ENCODE measurements around the gene IQCE. TPM values are rescaled to one million over a fixed set of nuclear protein-coding genes. Genes with fewer than 3 reads are reported as not detected.
A peak's percentile ranks its signal among the peaks of the same experiment; 100 is the strongest.

IQCE gene
- total and polyA plus RNA-seq, 11 donors: 5.0 to 14.1 (median 10.3) TPM

DNA sequence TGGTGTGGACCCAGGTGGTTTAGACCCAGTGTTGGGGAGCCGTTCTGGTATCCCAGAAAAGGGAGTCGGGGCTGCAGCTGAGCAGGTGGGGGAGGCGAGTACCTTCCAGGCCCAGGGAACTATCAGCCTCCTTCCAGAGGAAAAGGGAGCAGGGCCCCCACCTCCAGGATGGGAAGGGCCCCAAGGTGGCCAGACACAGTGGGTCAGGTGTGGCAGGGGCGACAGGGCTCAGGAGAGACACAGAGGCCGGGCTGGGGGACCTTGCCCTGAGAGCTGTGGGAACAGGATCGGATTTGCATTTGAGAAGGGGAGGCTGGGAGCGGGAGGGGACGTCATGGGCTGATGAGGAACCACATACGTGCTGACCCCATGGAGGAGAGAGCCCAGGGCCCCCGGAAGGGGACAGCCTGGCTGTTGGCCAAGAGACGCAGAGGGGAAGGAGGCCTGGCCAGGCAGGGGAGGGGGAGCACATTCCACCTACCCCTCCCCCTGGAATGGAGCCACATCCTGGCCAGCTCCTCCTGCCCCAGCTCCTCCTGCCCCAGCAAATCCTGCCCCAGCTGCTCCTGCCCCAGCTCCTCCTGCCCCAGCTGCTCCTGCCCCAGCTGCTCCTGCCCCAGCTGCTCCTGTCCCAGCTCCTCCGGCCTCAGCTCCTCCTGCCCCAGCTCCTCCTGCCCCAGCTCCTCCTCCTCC, 63.3 kb downstream of the IQCE start:
- Histone ChIP-seq H3K4me1 (peaks cover 4 to 50% (median 35%) of the 10 kb centered on the region in 12 donors), H3K4me3 (no peak overlapping the region), H3K27me3 (no peaks in the 10 kb centered on the region), H3K9me3 (no peaks in the 10 kb centered on the region), H3K36me3 (no peaks in the 10 kb centered on the region), H3K27ac (peak overlapping the region in 2 of 12 donors; percentile 17 to 39)
- TF ChIP-seq, protein P1, sequence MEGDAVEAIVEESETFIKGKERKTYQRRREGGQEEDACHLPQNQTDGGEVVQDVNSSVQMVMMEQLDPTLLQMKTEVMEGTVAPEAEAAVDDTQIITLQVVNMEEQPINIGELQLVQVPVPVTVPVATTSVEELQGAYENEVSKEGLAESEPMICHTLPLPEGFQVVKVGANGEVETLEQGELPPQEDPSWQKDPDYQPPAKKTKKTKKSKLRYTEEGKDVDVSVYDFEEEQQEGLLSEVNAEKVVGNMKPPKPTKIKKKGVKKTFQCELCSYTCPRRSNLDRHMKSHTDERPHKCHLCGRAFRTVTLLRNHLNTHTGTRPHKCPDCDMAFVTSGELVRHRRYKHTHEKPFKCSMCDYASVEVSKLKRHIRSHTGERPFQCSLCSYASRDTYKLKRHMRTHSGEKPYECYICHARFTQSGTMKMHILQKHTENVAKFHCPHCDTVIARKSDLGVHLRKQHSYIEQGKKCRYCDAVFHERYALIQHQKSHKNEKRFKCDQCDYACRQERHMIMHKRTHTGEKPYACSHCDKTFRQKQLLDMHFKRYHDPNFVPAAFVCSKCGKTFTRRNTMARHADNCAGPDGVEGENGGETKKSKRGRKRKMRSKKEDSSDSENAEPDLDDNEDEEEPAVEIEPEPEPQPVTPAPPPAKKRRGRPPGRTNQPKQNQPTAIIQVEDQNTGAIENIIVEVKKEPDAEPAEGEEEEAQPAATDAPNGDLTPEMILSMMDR (IDR thresholded peaks at IDR 0.05): no peak
- no peak for TF ChIP-seq POLR2A (IDR thresholded peaks at IDR 0.05)
- ATAC-seq (peak in 1 of 4 donors; percentile 23), DNase-seq (peak in 3 of 5 donors; percentile 66 to 71 (median 70))
- intact Hi-C loops (cut with DNase I): no loop called here
- 39 to 51% (median 43%) methylated on average over 9 to 12 of the region's 12 CpGs for WGBS, 4 donors

DNA sequence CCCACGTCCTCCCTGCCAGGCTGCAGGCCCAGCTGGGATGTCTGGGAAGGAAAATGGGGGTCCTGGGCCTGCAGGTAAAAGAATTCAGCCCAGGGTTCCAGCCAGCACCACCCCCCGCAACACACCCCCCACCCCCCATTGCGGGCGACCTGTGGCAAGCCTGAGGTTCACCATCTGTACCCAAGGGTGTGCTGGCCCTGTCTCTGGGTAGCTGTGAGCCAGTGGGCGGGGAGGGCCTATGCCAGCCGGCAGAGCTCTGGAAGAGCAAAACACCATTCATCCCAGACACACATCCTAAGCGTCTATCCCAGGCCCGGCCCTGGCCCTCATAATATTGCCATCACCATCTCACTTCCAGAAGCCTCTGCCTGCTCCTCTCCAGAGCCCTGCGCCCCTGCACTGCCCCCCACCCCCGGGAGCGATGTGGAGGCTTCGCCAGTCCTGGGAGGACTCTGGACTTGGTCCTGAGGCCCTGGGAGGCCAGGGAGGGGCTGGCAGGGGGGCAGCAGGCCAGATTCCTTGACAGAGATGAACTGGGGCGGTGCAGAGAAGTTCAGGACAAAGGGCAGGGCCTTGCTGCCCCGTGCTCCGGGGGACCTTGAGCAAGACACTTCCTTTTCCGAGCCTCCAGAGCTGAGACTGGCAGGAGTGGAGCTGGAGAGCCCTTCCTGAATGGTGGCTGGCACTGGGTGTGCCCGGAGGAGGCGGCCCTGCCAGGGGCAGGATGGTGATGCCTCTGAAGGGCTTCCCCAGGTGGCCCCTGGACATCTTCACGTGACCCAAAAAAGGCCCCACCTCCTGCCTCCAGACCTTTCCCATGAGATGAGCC, 64.3 kb downstream of the IQCE start:
- Histone ChIP-seq H3K27ac (no peak overlapping the region), H3K27me3 (no peaks in the 10 kb centered on the region), H3K9me3 (no peaks in the 10 kb centered on the region), H3K4me3 (no peak overlapping the region), H3K4me1 (peaks cover 4 to 40% (median 29%) of the 10 kb centered on the region in 12 donors), H3K36me3 (no peaks in the 10 kb centered on the region)
- intact Hi-C loops (cut with DNase I): no loop called here
- DNase-seq: peak in 2 of 5 donors; percentile 21 to 66
- no peak for TF ChIP-seq POLR2A (IDR thresholded peaks at IDR 0.05)
- TF ChIP-seq, protein P1 (IDR thresholded peaks at IDR 0.05): no peak
- WGBS, 4 donors: 65 to 77% (median 73%) methylated on average over 15 to 19 of the region's 19 CpGs
- ATAC-seq: peak in 3 of 4 donors; percentile 24 to 55 (median 35)

DNA sequence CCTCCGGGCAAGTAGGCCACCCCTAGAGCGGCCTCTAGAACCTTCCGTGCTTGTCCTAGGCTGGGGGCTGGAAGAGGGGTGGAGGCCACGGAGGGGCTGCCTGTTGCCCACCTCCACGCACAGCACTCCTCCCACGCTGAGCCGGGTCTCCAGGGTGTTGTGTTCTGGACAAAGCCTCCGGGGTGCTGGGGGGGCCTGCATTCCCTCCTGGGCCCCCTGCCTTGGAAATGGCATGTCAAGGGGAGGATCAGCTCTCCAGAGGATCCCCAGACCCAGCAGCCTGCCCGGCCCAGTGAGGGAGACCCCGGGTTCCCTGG, 64.9 kb downstream of the IQCE start:
- no peaks in the 10 kb centered on the region for H3K9me3 ChIP-seq
- ATAC-seq: no peak
- WGBS, 4 donors: 87 to 93% (median 93%) methylated on average over 9 to 10 of the region's 10 CpGs; no CpG with 5 or more reads in 1 of the 4 donors
- TF ChIP-seq, protein P1 (IDR thresholded peaks at IDR 0.05): no peak
- TF ChIP-seq POLR2A (IDR thresholded peaks at IDR 0.05): no peak
- H3K36me3 ChIP-seq: no peaks in the 10 kb centered on the region
- H3K4me1 ChIP-seq: peaks cover 4 to 38% (median 26%) of the 10 kb centered on the region in 12 donors
- no peak overlapping the region for H3K4me3 ChIP-seq
- intact Hi-C loops (cut with DNase I): no loop called here
- H3K27me3 ChIP-seq: no peaks in the 10 kb centered on the region
- no peak for DNase-seq
- no peak overlapping the region for H3K27ac ChIP-seq

DNA sequence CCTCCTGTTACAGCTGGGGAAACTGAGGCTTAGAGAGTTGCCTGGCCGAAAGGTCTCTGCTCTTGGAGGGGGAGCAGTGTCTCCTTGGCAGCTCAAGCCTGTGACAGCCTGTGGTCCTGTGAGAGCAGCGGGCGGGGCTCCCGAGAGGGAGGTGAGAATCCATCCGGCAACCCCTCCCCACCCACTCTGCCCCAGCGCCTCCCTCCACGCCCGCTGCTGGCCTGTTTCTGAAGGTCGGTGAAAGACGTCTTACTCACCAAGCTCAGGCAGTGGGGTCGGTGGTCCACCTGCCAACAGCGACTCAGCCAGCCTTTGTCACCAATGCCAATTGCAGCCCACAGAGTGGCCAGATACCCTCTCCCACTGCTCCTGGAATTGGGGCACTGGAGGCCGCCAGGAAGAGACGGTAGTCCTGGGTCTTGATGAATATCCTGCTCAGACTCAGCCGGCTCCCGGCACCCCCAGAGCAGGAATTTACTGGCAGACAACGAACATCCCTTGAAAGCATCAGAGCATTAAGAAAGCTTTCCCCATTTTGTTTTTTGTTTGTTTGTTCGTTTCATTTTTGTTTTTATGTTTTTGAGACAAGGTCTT, 65.6 kb downstream of the IQCE start:
- Histone ChIP-seq H3K4me3 (no peak overlapping the region), H3K9me3 (no peaks in the 10 kb centered on the region), H3K4me1 (peaks cover 4 to 38% (median 26%) of the 10 kb centered on the region in 12 donors), H3K27me3 (no peaks in the 10 kb centered on the region), H3K36me3 (no peaks in the 10 kb centered on the region), H3K27ac (no peak overlapping the region)
- no peak for ATAC-seq
- no peak for TF ChIP-seq POLR2A (IDR thresholded peaks at IDR 0.05)
- TF ChIP-seq, protein P1 (IDR thresholded peaks at IDR 0.05): no peak
- WGBS, 4 donors: 81 to 87% (median 86%) methylated on average over 16 to 18 of the region's 18 CpGs
- peak in 1 of 5 donors; percentile 57 for DNase-seq
- intact Hi-C loops (cut with DNase I): no loop called here
